ENCODE data around the gene HPS4.

HPS4 gene

GRCh38 chr22:26463101-26463661, 20.4 kb downstream of the HPS4 start:
- peak; percentile 34 for DNase-seq (ENCODE audit: low read depth)
- TF ChIP-seq CTCF (conservative IDR thresholded peaks at IDR 0.05; ENCODE audit: control insufficient read depth, insufficient read depth, low read depth, low read length), result no peak
- no peak overlapping the region for H3K4me3 ChIP-seq (ENCODE audit: control insufficient read depth, low read depth, low read length)

DNA sequence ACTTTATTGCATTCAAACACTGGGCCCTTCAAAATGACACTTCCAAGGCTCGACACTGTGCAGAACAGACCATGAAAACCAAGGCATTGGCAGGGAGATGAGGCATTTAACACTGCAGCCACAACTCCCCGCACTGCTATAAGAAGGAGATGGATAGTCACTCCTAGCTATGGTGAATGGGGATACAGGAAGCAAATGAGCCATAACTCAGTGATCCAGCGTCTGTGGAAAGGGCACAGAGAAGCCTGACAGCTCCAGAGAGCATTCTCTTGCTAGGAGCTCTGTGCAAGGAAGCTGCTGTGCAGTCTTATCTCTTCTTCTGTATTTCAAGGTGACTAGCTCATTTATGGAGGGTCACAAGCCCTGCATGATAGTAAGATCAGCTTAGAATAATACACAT, 20.9 kb downstream of the HPS4 start:
- no peak overlapping the region for H3K4me3 ChIP-seq (ENCODE audit: control insufficient read depth, low read depth, low read length)
- no peak for DNase-seq (ENCODE audit: low read depth)
- no peak for TF ChIP-seq CTCF (conservative IDR thresholded peaks at IDR 0.05; ENCODE audit: control insufficient read depth, insufficient read depth, low read depth, low read length)

GRCh38 chr22:26462051-26462450, 21.5 kb downstream of the HPS4 start:
- DNase-seq (ENCODE audit: low read depth), result no peak
- no peak for TF ChIP-seq CTCF (conservative IDR thresholded peaks at IDR 0.05; ENCODE audit: control insufficient read depth, insufficient read depth, low read depth, low read length)
- no peak overlapping the region for H3K4me3 ChIP-seq (ENCODE audit: control insufficient read depth, low read depth, low read length)

DNA sequence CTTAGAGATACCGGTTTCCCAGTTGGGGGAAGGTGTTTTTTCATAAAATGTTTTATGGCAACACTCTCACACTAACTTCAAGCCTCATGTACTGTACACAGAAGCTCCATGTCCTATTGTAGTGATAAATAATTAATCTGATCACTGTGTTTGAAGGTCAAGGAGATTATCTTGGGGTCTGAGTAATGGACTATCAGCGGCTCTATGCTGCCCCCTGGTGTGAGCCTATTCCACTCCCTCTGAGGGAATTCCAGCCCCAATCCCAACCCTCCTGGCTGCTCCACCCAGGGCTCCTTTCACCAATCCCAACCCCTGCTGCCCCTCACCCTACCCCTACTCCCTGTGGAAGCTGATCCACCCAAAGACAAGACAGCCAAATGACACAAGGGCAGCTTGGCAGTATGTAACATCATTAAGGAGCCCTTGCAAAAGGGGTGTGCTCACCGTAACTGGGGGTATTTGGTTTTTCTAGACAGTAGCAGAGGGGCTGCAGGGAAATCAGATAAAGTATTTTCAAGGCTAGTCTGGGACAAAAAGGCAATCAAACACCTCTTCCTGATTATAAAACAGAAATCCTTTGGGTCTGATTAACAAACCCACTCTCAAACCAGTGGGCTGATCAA, 22.3 kb downstream of the HPS4 start:
- peak; percentile 50 for DNase-seq (ENCODE audit: low read depth)
- TF ChIP-seq CTCF (conservative IDR thresholded peaks at IDR 0.05; ENCODE audit: control insufficient read depth, insufficient read depth, low read depth, low read length), result peak; percentile 86
- H3K4me3 ChIP-seq (ENCODE audit: control insufficient read depth, low read depth, low read length), result no peak overlapping the region

GRCh38 chr22:26460202-26460601, 23.4 kb downstream of the HPS4 start:
- no peak for TF ChIP-seq CTCF (conservative IDR thresholded peaks at IDR 0.05; ENCODE audit: control insufficient read depth, insufficient read depth, low read depth, low read length)
- H3K4me3 ChIP-seq (ENCODE audit: control insufficient read depth, low read depth, low read length), result no peak overlapping the region
- no peak for DNase-seq (ENCODE audit: low read depth)

GRCh38 chr22:26457661-26458272, 25.8 kb downstream of the HPS4 start:
- DNase-seq (ENCODE audit: low read depth), result no peak
- no peak for TF ChIP-seq CTCF (conservative IDR thresholded peaks at IDR 0.05; ENCODE audit: control insufficient read depth, insufficient read depth, low read depth, low read length)
- no peak overlapping the region for H3K4me3 ChIP-seq (ENCODE audit: control insufficient read depth, low read depth, low read length)
